Spinal cord (tissue), 10 donors: ENCODE results near the gene NABP1. TPM values are rescaled to one million over a fixed set of nuclear protein-coding genes. Genes with fewer than 3 reads are reported as not detected.

Source experiments
- DNase-seq, 6 donors: peaks; one replicate each; pipeline versions ENCODE4 v3.0.0 to v3.0.0-alpha.2; 2013 to 2015; ENCODE audit warnings: low spot score in 6 of 6, low read depth in 4 of 6
- H3K27ac ChIP-seq: one replicate; pipeline ENCODE4 v1.5.1; 2013; ENCODE audit warnings: low read depth, low read length, control low read depth
- H3K27me3 ChIP-seq: one replicate; pipeline ENCODE4 v1.6.1; 2013; ENCODE audit warnings: low read length; ENCODE audit not compliant: control insufficient read depth, insufficient read depth
- H3K36me3 ChIP-seq: one replicate; pipeline ENCODE4 v1.6.1; 2013; ENCODE audit warnings: low read length; ENCODE audit not compliant: control insufficient read depth, insufficient read depth
- H3K4me1 ChIP-seq: one replicate; pipeline ENCODE4 v1.6.1; 2013; ENCODE audit warnings: low read length; ENCODE audit not compliant: control insufficient read depth, insufficient read depth
- H3K4me3 ChIP-seq: one replicate; pipeline ENCODE4 v1.5.1; 2013; ENCODE audit warnings: low read depth, low read length, control low read depth
- H3K9me3 ChIP-seq: one replicate; pipeline ENCODE4 v1.6.1; 2013; ENCODE audit warnings: low read length; ENCODE audit not compliant: control insufficient read depth, insufficient read depth
- WGBS: methylation state at CpG from one replicate; pipeline ENCODE4 v1.1.5; 2013; ENCODE audit warnings: missing lambda C conversion rate; ENCODE audit not compliant: insufficient coverage; 5-methylcytosine and 5-hydroxymethylcytosine counted together
- polyA plus RNA-seq, 2 donors: library from polyadenylated mRNA; unstranded; fragments of 120-200 nt; gene quantifications; one replicate each; pipeline ENCODE4 v1.2.1, GENCODE V29; 2013; ENCODE audit not compliant: insufficient read length in 2 of 2
- total RNA-seq, 2 donors: library from RNA; depleted of rRNA in 1 of 2; stranded (reverse); fragments of 120-200 nt in 1 of 2; fragments of >200 nt in 1 of 2; gene quantifications; one replicate each; pipeline versions ENCODE4 v1.2.3 to v1.2.4, GENCODE V29; 2013 to 2014
- donor health status: healthy.

The NABP1 gene
- total and polyA plus RNA-seq, 4 donors: 5.1 to 14.0 (median 6.8) TPM

- 60% methylated on average over 1 of the region's 2 CpGs for WGBS
- H3K4me3 ChIP-seq: no peak overlapping the region
- no peak overlapping the region for H3K27ac ChIP-seq
- no peaks in the 10 kb centered on the region for H3K4me1 ChIP-seq
- DNase-seq: no peak
- no peaks in the 10 kb centered on the region for H3K9me3 ChIP-seq
- H3K36me3 ChIP-seq: no peaks in the 10 kb centered on the region
- H3K27me3 ChIP-seq: no peaks in the 10 kb centered on the region
Observed at GRCh38 chr2:191701696-191702095, 23.8 kb downstream of the NABP1 start.

- Histone ChIP-seq H3K9me3 (no peaks in the 10 kb centered on the region), H3K4me3 (no peak overlapping the region), H3K27ac (no peak overlapping the region), H3K27me3 (no peaks in the 10 kb centered on the region), H3K4me1 (no peaks in the 10 kb centered on the region), H3K36me3 (no peaks in the 10 kb centered on the region)
- WGBS: 78% methylated on average over 7 of the region's 7 CpGs
- peak in 2 of 6 donors; percentile 18 to 38 for DNase-seq
Observed at GRCh38 chr2:191703079-191703725, 25.3 kb downstream of the NABP1 start.

GRCh38 chr2:191705084-191705483 lies 27.1 kb downstream of the NABP1 start:
- H3K27ac ChIP-seq: no peak overlapping the region
- H3K9me3 ChIP-seq: no peaks in the 10 kb centered on the region
- WGBS: 73% methylated on average over 3 of the region's 4 CpGs
- no peaks in the 10 kb centered on the region for H3K36me3 ChIP-seq
- H3K27me3 ChIP-seq: no peaks in the 10 kb centered on the region
- DNase-seq: no peak
- H3K4me1 ChIP-seq: no peaks in the 10 kb centered on the region
- H3K4me3 ChIP-seq: no peak overlapping the region

- Histone ChIP-seq H3K4me3 (no peak overlapping the region), H3K4me1 (no peaks in the 10 kb centered on the region), H3K36me3 (no peaks in the 10 kb centered on the region), H3K27ac (no peak overlapping the region), H3K9me3 (no peaks in the 10 kb centered on the region), H3K27me3 (no peaks in the 10 kb centered on the region)
- DNase-seq: no peak
- no CpG with 5 or more reads among the region's 1 CpG for WGBS
Observed at GRCh38 chr2:191705701-191706100, 27.8 kb downstream of the NABP1 start.

GRCh38 chr2:191706791-191707190 lies 28.9 kb downstream of the NABP1 start:
- DNase-seq: no peak
- Histone ChIP-seq H3K36me3 (no peaks in the 10 kb centered on the region), H3K27ac (no peak overlapping the region), H3K4me1 (no peaks in the 10 kb centered on the region), H3K9me3 (no peaks in the 10 kb centered on the region), H3K4me3 (no peak overlapping the region), H3K27me3 (no peaks in the 10 kb centered on the region)
- no CpG with 5 or more reads among the region's 2 CpGs for WGBS

GRCh38 chr2:191707542-191707941 lies 29.6 kb downstream of the NABP1 start:
- no CpG with 5 or more reads among the region's 2 CpGs for WGBS

GRCh38 chr2:191710411-191710900 lies 32.5 kb downstream of the NABP1 start:
- Histone ChIP-seq H3K27me3 (no peaks in the 10 kb centered on the region), H3K4me3 (no peak overlapping the region), H3K27ac (no peak overlapping the region), H3K4me1 (no peaks in the 10 kb centered on the region), H3K36me3 (no peaks in the 10 kb centered on the region), H3K9me3 (no peaks in the 10 kb centered on the region)
- WGBS: 100% methylated on average over 1 of the region's 1 CpG
- DNase-seq: no peak

More at GRCh38 chr2:191707542-191707941, 29.6 kb downstream of the NABP1 start:
- H3K27ac ChIP-seq: no peak overlapping the region
- H3K9me3 ChIP-seq: no peaks in the 10 kb centered on the region
- H3K27me3 ChIP-seq: no peaks in the 10 kb centered on the region
- no peak for DNase-seq
- H3K4me1 ChIP-seq: no peaks in the 10 kb centered on the region
- H3K36me3 ChIP-seq: no peaks in the 10 kb centered on the region
- H3K4me3 ChIP-seq: no peak overlapping the region

- Histone ChIP-seq H3K36me3 (no peaks in the 10 kb centered on the region), H3K9me3 (no peaks in the 10 kb centered on the region), H3K27ac (no peak overlapping the region), H3K4me1 (no peaks in the 10 kb centered on the region), H3K27me3 (no peaks in the 10 kb centered on the region), H3K4me3 (no peak overlapping the region)
- DNase-seq: no peak
- 76% methylated on average over 2 of the region's 2 CpGs for WGBS
Observed at GRCh38 chr2:191711621-191712020, 33.7 kb downstream of the NABP1 start.

- no peak for DNase-seq
- Histone ChIP-seq H3K36me3 (no peaks in the 10 kb centered on the region), H3K4me1 (no peaks in the 10 kb centered on the region), H3K9me3 (no peaks in the 10 kb centered on the region), H3K27ac (no peak overlapping the region), H3K4me3 (no peak overlapping the region), H3K27me3 (no peaks in the 10 kb centered on the region)
- WGBS: 63% methylated on average over 1 of the region's 1 CpG
Observed at GRCh38 chr2:191713837-191714236, 35.9 kb downstream of the NABP1 start.

GRCh38 chr2:191714925-191715324 lies 37.0 kb downstream of the NABP1 start:
- Histone ChIP-seq H3K4me3 (no peak overlapping the region), H3K4me1 (no peaks in the 10 kb centered on the region), H3K36me3 (no peaks in the 10 kb centered on the region), H3K27me3 (no peaks in the 10 kb centered on the region), H3K9me3 (no peaks in the 10 kb centered on the region), H3K27ac (no peak overlapping the region)
- DNase-seq: peak in 3 of 6 donors; percentile 21 to 90 (median 32)
- WGBS: 51% methylated on average over 4 of the region's 4 CpGs
